GM04503 (cell line): ENCODE data around the gene EPYC.

ENCODE experiments used
- DNase-seq: peaks from one replicate; pipeline ENCODE4 v3.0.0-alpha.2; 2012; ENCODE audit warnings: low read depth

The EPYC gene

GRCh38 chr12:90958347-90958746 is 46.4 kb downstream of the EPYC start:
- no peak for DNase-seq

- no peak for DNase-seq
Measured at GRCh38 chr12:90954921-90955320, 49.9 kb downstream of the EPYC start, which contains the start of gene CCER1. Gene CCER1 (minus strand): TSS chr12:90955176. CDS start chr12:90954742, 434 bp downstream.

- DNase-seq = no peak
Measured at GRCh38 chr12:90954428-90954827, 50.3 kb downstream of the EPYC start.

- no peak for DNase-seq
Measured at GRCh38 chr12:90953956-90954421, 50.8 kb downstream of the EPYC start.

GRCh38 chr12:90951432-90952105 is 53.2 kb downstream of the EPYC start:
- no peak for DNase-seq

- no peak for DNase-seq
Measured at GRCh38 chr12:90947869-90948268, 56.9 kb downstream of the EPYC start.

GRCh38 chr12:90945070-90945649 is 59.6 kb downstream of the EPYC start:
- DNase-seq = no peak

- no peak for DNase-seq
Measured at GRCh38 chr12:90943255-90943654, 61.5 kb downstream of the EPYC start.

- DNase-seq = no peak
Measured at GRCh38 chr12:90940872-90941499, 63.8 kb downstream of the EPYC start.

- no peak for DNase-seq
Measured at GRCh38 chr12:90939382-90939781, 65.4 kb downstream of the EPYC start.

- no peak for DNase-seq
Measured at GRCh38 chr12:90938451-90938850, 66.3 kb downstream of the EPYC start.

GRCh38 chr12:90937651-90938050 is 67.1 kb downstream of the EPYC start:
- no peak for DNase-seq

- no peak for DNase-seq
Measured at GRCh38 chr12:90936230-90937005, 68.4 kb downstream of the EPYC start.

GRCh38 chr12:90925562-90925961 is 79.2 kb downstream of the EPYC start:
- no peak for DNase-seq

- DNase-seq = no peak
Measured at GRCh38 chr12:90924406-90924805, 80.4 kb downstream of the EPYC start.

- no peak for DNase-seq
Measured at GRCh38 chr12:90922145-90922627, 82.6 kb downstream of the EPYC start.

GRCh38 chr12:90921536-90921935 is 83.2 kb downstream of the EPYC start:
- DNase-seq = no peak

- DNase-seq = no peak
Measured at GRCh38 chr12:90920222-90920621, 84.5 kb downstream of the EPYC start.

GRCh38 chr12:90917431-90917830 is 87.3 kb downstream of the EPYC start:
- no peak for DNase-seq

GRCh38 chr12:90916516-90916915 is 88.3 kb downstream of the EPYC start:
- no peak for DNase-seq

GRCh38 chr12:90915353-90915752 is 89.4 kb downstream of the EPYC start:
- DNase-seq = no peak
